ENCODE results near the gene NUP210.

Gene NUP210

GRCh38 chr3:13288732-13289718 is 131.1 kb downstream of the NUP210 start:
- no peak for DNase-seq (ENCODE audit: low read depth)

GRCh38 chr3:13287833-13288232 is 132.3 kb downstream of the NUP210 start:
- DNase-seq (ENCODE audit: low read depth), result no peak

GRCh38 chr3:13286873-13287272 is 133.2 kb downstream of the NUP210 start:
- DNase-seq (ENCODE audit: low read depth), result no peak

- DNase-seq (ENCODE audit: low read depth), result no peak
Observed at GRCh38 chr3:13285007-13285567, 135.0 kb downstream of the NUP210 start.

- DNase-seq (ENCODE audit: low read depth), result no peak
Observed at GRCh38 chr3:13283877-13284264, 136.3 kb downstream of the NUP210 start.

- no peak for DNase-seq (ENCODE audit: low read depth)
Observed at GRCh38 chr3:13282986-13283876, 136.9 kb downstream of the NUP210 start.

- DNase-seq (ENCODE audit: low read depth), result no peak
Observed at GRCh38 chr3:13282358-13282985, 137.7 kb downstream of the NUP210 start.

GRCh38 chr3:13281507-13282357 is 138.4 kb downstream of the NUP210 start:
- DNase-seq (ENCODE audit: low read depth), result no peak

GRCh38 chr3:13280811-13281506 is 139.2 kb downstream of the NUP210 start:
- no peak for DNase-seq (ENCODE audit: low read depth)

GRCh38 chr3:13280122-13280790 is 139.9 kb downstream of the NUP210 start:
- DNase-seq (ENCODE audit: low read depth), result no peak

GRCh38 chr3:13279532-13279910 is 140.6 kb downstream of the NUP210 start:
- no peak for DNase-seq (ENCODE audit: low read depth)

GRCh38 chr3:13278783-13279531 is 141.2 kb downstream of the NUP210 start:
- no peak for DNase-seq (ENCODE audit: low read depth)

- DNase-seq (ENCODE audit: low read depth), result no peak
Observed at GRCh38 chr3:13277860-13278531, 142.1 kb downstream of the NUP210 start.

GRCh38 chr3:13277196-13277813 is 142.8 kb downstream of the NUP210 start:
- DNase-seq (ENCODE audit: low read depth), result no peak

GRCh38 chr3:13276438-13277195 is 143.5 kb downstream of the NUP210 start:
- DNase-seq (ENCODE audit: low read depth), result no peak

- no peak for DNase-seq (ENCODE audit: low read depth)
Observed at GRCh38 chr3:13275376-13276005, 144.6 kb downstream of the NUP210 start.
